GM21717 (cell line): ENCODE results near the gene SPRN.
"Not testable (repeated sequence)": the region's sequence is repeated elsewhere in the genome, so short reads cannot be mapped to it uniquely, and the experiment has no call there.

ENCODE experiments used
- ATAC-seq: cut with Tn5 transposase; IDR thresholded peaks from one replicate; pipeline ENCODE4 v1.9.1; 2021; ENCODE audit warnings: mild to moderate bottlenecking, moderate library complexity; ENCODE audit not compliant: unreplicated experiment

Gene SPRN

DNA sequence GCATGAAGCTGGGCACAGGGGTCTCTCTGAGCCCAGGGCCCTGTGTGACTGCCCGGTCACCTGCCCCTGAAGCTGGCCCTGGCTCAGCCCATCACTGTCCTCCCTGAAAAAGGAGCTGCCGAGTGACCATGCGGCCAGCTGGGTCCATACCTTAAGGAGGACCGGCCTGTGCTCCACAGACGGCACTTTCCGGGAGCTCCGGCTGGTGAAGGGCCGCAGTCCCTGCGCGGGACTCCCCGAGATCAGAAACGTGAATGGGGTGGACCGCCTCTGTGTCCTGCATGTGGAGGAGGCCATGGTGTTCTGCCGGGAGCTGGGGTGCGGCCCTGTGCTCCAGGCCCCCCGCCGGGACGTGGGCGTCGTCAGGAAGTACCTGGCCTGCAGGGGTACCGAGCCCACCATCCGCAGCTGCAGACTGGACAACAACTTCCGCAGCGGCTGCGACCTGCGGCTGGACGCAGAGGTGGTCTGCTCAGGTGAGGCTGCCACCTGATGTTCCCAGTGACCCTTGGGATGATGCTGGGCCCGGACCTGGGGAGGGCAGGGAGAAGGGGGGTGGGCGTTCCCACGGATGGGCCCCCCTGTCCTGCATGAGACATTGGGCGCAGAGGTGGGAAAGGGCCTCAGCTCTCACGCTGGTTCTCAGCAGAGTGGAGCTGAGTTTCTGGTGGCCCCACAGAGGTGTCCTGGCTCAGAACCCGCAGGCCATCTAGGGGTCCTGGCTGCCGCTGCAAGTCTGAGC lies 32.8 kb upstream of the SPRN start:
- ATAC-seq: no peak

DNA sequence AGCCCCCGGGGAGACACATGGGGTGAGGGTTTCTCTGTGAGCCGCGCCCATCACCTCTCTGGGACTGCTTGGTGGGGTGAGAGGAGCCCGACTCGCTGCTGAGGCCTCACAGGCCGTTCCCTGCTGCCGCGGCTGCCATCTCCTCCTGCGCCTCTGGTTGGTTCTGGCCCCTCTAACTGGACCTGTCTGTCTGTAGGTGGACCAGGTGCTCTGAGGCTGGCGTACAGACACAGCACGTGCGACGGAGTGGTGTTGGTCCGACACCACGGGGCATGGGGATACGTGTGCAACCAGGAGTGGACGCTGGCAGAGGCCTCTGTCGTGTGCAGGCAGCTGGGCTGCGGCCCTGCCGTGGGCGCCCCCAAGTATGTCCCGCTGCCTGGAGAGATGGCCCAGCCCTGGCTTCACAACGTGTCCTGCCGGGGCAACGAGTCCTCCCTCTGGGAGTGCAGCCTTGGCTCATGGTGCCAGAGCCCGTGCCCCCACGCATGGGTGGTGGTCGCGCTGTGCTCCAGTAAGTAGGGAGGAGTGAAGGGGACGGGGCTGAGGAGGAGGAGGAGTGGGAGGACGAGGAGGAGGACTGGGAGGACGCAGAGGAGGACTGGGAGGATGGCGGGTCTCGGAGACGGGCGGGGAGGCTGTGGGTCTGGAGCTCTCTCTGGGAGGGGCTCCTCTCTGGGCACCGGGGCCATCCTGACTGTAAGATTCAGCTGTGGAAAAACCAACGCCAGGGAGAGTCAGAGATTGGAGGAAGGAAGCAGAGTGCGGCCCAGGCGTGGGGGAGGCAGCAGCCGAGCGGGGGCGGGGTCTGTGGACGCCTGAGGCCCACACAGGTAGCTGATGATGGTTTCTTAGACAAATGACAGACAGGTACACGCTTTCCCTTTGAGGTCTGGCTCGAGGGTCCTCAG lies 31.9 kb upstream of the SPRN start:
- no peak for ATAC-seq

DNA sequence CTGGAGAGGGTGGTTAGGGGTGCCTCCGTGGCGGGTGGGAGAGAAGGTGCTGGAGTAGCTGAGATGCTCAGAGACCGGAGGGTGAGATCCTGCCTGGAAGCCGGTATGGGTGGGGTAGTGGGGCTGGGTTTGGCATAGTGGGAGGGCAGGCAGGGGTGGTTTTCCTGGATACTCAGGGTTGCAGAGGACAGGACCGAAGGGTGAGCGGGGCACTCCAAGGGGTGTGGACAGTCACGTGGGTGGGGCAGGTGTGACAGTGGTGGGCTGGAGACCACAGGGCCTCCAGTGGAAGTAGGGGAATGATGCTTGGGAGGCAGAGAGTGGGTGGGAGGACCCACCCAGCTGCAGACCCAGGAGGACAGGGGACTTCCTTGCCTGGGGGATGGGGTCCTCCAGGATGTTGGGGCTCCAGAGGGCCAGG lies 31.2 kb upstream of the SPRN start:
- ATAC-seq: no peak

DNA sequence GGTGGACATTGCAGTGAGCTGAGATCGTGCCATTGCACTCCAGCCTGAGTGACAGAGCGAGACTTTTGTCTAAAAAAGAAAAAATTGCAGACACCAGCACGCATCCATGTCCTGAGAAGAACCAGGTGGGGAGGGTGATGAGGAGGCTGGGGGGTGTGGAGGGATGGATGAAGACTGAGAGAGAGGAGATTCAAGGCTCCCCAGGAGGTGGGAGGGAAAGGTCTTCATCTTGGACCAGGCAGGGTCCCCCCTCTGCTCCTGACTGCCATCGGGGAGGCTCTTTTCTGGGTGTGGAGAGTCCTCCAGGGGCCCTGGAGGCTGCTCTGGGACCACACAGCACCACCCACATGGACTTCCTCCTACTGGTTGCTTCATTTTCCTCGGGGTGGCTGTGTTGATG lies 30.8 kb upstream of the SPRN start:
- ATAC-seq: no peak

DNA sequence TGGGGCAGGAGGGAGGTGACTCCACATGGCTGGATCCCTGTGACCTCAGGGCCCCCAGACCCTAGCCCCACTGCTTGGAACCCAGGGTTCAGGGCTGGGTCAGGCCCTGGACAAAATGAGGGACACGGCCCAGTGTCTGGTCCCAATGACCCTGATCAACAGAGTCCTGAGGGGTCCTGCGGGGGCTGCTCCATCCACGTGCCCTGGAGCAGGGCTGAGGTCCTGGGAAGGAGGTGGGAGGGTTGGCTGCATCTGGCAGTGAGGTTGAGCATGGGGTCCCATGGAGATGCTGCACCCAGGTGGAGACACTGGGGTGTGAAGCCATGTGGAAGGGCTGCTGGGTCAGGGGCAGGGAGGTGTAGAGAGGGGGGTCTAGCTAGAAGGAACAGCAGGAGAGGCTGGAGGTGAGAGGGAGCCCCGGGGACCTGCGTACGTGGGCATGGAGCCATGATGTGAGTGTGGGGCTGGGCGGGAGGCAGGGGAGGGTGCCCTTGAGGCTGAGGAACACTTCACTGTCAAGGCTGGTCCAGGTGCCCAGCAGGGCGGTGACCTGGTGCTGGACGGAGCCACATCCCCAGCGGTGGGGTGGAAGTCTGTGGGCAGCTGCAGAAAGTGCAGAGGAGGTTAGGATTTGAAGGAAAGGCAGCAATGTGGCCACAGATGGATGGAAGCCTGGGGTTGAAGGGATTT lies 29.9 kb upstream of the SPRN start:
- no peak for ATAC-seq

DNA sequence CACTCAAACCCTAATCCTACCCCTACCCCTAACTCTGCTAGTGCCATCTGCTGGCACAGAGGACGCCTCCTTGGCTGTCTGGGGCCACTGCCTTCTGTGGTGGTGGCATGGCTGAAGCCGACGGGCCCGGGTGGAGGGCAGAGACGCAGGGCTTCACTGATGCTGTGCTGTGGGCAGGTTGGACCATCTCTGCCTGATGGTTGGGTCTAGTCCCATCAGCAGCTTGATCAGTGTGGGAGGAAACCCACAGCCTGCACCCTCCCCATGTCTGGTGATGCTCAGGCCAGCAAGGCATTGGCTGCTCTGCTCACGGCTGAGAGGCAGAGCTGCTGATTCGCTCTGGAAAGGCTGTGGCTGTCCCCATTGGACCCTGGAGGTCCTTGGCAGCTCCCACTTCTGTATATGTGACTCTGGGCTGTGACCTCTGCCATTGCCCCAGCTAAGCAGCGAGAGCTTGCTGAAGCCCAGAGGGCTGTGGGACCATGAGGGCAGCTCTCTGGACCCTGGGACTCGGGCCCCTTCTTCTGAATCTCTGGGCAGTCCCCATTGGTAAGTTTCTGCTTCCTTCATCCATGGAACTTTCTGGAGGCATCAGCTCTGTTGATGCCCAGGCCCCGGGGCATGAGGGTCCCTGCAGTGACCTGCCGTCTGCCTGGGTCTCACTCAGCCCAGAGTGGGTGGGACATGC lies 29.2 kb upstream of the SPRN start, which contains the start of gene SCART1:
SCART1 (plus strand) TSS at position 430 of the 688 bp plus-strand sequence; CDS start at position 483, 53 bp downstream.
- no peak for ATAC-seq

DNA sequence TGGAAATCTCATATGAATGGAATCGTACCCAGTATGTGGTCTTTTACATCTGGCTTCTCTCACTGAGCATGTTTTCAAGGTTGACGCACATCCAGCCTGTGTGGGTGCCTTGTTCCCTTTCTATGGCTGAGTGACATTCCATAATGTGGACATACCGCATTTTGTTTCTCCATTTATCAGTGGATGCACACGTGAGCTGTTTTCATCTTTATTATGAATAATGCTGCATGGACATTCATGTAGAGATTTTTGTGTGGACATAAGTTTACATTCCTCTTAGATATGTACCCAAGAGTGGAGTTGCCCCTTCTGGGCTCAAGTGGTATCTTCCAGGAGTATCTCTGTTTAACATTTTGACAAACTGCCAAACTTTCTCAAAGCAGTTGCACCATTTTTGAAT lies 28.0 kb upstream of the SPRN start:
- ATAC-seq: no peak

DNA sequence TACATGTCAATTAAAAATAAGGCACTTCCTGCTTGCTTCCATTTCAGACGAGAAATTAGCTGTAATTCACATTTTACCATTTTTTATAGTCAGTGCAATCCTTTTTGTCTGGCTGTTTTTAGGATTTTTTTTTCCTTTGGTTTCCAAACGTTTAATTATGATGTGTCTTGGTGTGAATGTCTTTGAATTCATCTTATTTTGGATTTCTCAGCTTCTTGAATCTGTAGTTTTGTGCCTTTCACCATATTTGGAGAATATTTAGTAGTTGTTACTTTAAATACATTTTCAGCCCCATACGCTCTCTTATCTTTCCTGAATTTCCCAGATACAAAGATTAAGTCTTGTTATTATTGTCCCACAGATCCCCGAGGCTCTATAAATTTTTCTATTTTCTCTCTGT lies 26.9 kb upstream of the SPRN start:
- no peak for ATAC-seq

DNA sequence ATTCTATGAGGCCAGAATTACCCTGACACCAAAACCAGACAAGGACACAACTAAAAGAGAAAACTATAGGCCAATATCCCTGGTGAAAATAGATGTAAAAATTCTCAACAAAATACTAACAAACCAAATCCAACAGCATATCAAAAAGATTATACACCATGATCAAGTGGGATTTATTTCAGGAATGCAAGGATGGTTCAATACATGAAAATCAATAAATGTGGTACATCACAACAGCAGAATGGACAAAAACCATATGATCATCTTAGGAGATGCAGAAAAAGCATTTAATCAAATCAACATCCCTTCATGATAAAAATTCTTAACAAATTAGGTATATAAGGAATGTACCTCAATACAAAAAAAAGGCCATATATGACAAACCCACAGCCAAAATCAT lies 23.7 kb upstream of the SPRN start:
- ATAC-seq: no peak

DNA sequence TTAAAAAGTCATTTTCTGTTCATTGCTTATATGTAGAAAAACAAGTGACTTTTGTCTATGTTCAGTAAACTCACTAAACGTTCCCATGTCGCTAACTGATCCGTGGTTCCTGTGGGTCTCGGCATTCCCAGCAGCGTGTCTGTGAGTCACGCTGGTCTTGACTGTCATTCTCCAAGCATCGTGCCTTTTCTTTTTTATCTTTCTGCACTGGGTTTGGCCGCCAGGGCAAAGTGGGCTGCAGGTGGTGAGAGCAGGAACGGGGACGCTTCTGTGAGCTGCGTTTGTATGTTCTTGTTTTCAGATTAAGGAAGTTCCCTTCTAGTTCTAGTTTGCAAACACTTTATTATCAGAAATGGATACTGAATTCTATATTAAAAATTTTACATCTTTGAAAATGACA lies 22.6 kb upstream of the SPRN start:
- no peak for ATAC-seq

DNA sequence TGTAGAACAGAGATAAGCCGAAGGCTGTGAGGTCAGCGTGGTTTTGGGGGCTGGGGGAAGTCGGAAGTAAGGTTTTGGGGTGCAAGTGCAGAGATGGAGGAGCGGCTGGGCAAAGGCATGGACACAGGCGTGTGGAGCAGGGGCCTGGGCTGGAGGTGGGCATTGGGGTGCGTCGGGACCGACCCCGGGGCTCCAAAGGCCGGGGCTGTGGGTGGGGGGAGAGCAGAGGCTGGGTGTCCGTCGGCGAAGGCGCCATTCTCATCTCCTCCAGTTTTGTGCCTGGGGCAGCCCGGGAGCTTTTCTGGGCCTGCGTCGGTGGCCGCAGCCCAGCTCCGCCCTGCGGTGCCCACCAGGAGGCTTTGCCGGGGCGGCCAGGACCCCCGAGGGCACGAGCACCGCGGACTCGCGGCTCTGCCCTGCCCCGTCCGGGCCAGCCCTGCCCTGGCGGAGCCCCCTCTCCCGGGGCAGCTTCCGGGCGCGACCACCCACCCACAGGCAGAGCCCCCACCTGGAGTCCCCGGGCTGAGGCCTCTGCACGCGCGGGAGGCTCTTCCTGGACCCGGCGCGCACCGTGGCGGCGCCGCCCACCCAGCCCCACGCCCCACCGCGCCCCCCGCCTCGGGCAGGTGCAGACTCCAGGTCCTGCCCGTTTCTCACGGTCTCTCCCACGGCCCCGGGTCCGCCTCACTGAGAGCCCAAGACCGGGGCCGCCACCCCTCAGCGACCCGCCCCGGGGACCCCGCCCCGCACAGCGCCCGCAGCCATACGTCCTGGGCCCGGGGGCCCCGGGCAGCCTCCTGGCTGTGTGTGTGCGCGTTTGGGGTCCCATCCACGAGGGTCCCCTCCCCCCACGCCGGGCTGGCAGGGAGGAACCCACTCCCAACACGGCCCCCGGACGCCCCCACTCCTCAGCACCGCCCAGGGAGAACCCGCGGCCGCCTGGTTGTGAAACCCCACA lies 21.6 kb upstream of the SPRN start:
- no peak for ATAC-seq

DNA sequence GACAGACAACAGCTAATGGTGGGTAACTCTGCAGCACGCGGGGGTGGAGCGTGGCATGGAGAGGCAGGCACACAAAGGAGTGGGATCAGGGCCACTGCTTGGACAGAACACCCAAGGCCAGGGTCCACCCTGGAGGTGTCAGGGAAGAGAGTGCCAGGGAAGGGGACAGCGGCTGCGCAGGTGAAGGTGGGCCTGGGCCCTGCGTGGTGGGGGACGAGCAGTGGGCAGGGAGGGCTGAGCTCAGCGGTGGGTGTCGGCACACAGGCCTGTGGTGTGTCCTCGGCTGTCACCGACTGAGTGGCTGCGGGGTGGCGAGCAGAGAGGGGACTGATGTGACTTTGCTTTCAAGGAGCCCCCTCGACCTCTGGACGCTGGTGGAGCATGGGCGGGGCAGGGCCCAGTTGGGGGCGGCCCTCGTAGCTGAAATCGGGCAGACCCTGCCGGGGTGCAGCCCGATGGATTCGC lies 20.9 kb upstream of the SPRN start:
- no peak for ATAC-seq

DNA sequence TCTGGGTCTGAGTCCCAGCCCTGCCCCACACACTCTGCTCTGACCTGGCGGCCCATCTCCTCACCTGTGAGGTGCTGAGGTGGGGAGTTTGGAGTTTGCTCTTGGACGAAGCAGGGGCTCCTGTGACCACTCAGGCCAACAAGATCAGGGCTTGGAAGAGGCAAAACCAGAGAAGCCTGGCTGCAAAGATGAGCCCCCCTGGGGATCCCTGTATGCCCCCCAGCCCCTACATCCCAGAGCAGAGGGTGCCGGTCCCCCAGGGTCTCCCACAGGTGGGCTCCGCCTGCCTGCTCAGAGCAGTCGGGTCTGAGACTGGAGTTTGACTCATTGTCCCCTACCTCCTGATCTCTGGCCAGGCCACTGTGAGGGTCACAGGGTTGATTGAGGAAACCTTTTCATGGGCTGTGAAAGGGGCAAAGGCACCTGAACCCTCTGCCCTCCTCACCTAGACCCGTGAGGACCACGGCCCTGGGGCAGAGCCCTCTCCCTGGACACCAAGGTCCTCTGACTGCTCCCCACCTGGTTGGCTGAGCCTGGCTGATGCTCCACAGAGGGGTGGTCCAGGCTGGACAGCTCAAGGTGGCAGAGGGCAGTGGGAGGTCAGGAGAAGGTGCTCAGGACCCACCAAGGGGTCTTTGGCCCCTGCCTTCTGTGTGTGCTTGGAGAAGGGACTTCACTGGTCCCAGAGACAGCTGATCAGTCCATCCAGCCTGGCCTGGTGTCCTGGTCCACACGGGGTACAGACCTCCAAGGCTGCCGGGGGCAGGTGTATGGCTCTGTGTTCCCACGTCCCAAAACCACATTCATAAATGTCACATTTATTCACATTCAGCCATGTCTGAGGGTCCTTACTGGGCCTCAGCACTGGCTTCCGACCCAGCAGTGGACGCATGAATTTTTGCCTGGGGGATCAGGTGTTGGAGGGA lies 20.2 kb upstream of the SPRN start:
- ATAC-seq: no peak

DNA sequence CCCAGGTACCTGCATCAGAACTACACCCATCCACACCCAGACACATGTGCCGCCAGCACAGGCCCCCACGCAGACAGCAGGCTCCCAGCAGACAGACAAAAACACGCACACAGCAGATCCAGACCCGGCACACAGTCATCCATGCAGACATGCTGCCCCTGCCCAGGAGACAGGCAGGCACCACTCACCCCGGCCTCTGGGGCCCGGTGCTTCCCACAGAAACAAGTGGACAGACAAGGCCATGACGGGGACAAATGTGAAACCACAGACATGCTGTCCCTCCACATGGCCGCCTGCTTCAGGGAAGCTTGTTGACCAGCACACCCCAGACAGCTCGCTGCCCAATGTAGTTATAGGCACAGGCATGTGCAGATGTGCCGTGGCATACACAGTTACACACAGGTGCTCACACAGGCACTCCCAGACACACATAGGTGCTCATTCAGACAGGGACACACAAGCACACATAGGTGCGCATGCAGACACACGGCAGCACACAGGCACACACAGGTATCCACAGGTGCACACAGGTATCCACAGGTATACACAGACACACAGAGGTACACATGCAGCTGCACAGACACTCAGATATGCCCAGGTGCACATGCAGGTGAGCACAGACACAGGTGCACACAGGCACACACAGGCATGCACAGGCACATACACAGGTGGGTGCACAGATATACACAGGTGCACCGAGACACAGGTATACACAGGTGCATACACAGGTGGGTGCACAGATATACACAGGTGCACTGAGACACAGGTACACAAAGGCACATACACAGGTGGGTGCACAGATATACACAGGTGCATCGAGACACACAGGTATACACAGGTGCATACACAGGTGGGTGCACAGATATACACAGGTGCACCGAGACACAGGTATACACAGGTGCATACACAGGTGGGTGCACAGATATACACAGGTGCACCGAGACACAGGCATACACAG lies 18.8 kb upstream of the SPRN start:
- no peak for ATAC-seq

DNA sequence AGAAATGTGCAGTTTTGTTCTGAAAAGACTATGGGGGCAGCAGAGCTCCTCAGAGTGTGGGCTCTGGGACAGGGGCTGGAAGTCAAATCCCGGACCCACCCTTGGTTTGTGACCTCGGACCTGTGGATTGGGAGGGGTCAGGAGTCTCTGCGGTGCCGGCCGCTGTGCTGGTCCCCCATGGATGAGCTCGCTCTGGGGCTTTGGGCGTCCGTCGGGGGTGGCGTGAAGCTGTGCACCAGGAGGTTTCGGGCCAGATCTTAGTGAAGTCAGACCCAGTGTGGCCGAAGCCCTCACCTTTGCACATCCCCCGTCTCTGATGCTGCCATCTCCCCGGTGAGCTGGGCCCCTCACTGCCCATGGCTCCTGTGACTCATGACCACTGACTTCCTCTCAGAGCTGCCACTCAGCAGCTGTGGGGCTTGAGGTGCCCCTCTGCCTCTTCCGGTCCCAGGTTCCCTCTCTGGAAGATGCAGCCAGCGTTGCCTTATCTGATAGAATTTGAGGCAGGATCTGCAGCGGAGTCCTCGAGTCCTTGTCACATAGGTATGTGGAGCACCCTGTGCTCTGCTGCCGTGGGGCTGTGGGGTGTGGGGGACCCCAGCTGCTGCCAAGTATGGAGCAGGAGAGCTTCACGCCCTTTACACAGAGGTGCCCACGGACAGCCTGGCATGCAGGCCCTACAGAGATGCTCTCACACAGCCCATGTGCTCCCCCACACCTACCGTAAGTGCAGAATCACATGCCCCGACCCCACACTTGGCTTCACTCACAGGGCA lies 18.0 kb upstream of the SPRN start:
- ATAC-seq: no peak

DNA sequence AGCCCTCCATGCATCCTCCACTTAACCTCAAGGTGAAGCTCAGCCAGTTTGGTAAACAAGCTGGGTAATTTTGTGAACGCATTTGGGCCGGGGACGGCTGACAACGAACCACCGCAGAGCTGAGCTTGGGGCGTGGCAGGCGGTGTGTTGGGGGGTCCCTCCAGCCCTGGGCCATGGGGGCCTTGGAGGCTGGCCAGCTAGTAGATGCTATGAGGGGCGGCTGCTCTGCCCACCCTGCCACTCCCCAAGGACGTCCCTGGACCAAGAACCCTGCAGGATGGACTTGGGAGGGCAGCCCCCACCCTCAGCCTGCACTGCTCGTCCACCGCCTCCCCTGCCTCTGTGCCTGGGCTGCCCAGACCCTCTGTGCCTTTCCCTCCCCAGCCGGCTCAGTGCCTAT lies 17.4 kb upstream of the SPRN start:
- ATAC-seq: no peak

DNA sequence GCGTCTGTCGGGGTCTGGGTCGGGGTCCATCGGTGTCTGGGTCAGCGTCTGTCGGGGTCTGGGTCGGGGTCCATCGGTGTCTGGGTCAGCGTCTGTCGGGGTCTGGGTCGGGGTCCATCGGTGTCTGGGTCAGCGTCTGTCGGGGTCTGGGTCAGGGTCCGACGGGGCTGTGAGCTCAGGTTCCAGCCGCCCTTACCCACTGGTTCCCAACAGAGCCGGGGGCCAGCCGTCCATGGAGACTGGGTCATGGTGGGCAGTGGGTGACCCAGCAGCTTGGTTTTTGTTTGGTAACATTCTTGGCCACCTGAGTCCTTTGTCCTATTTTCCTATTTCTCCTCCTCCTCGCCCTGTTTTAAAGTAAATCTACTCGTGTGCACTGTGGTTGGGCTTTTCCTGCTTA lies 16.9 kb upstream of the SPRN start:
- ATAC-seq: not testable (repeated sequence)
